ENCODE results near the gene GNS.

GRCh38 chr12:64722835-64723234 lies 36.4 kb downstream of the GNS start:
- TF ChIP-seq PKNOX1 (IDR thresholded peaks at IDR 0.05) (no peak), FOXK2 (IDR thresholded peaks at IDR 0.05) (no peak), NFRKB (IDR thresholded peaks at IDR 0.05) (no peak), SP1 (IDR thresholded peaks at IDR 0.05) (no peak), ELF4 (IDR thresholded peaks at IDR 0.05) (no peak), SUZ12 (IDR thresholded peaks at IDR 0.05) (no peak), L3MBTL2 (conservative IDR thresholded peaks at IDR 0.05) (no peak), FOXM1 (IDR thresholded peaks at IDR 0.05; ENCODE audit: borderline replicate concordance) (no peak), BHLHE40 (IDR thresholded peaks at IDR 0.05; ENCODE audit: borderline replicate concordance) (no peak)

Measured in HEK293T (cell line).